A673 (cell line): Measurements from ENCODE around the gene E2F3. TPM values are rescaled to one million over a fixed set of nuclear protein-coding genes. Genes with fewer than 3 reads are reported as not detected.
A peak's percentile ranks its signal among the peaks of the same experiment; 100 is the strongest.

ENCODE experiments used
- BruUV-seq: library from RNA; stranded (reverse); fragments of 400-500 nt; replicated peaks from 2 replicates; lab custom pipeline; 2021; lab: Mats Ljungman, UMichigan
- CTCF ChIA-PET: fragments of 300-600 bp; sonication (Branson Sonifier 250); formaldehyde crosslinking; loops from one replicate; lab custom pipeline; 2022; ENCODE audit warnings: antibody characterized with exemption; lab: Charles Lee
- POLR2A ChIA-PET: fragments of 300-600 bp; sonication (Branson Sonifier 250); formaldehyde crosslinking; loops from one replicate; lab custom pipeline; 2022; ENCODE audit warnings: antibody characterized with exemption; ENCODE audit not compliant: low non-redundant PET; lab: Charles Lee
- DNase-seq: peaks from one replicate; pipeline ENCODE4 v3.0.0-alpha.2; 2015; ENCODE audit warnings: low spot score
- H3K27ac ChIP-seq: fragments of 200-600 bp; sonication (generic); 2 replicates; pipeline ENCODE4 v1.5.1; 2016; ENCODE audit warnings: mixed run types, low read depth, mild to moderate bottlenecking, mixed read lengths, antibody characterized with exemption, low read length; ENCODE audit not compliant: poor library complexity, severe bottlenecking
- H3K27me3 ChIP-seq: fragments of 200-600 bp; sonication (generic); replicated peaks from 2 replicates; pipeline ENCODE4 v1.6.1; 2017; ENCODE audit warnings: mixed run types, low read depth, mild to moderate bottlenecking, mixed read lengths, antibody characterized with exemption, low read length; ENCODE audit not compliant: insufficient read depth, poor library complexity
- H3K36me3 ChIP-seq: fragments of 200-600 bp; sonication (generic); 2 replicates; pipeline ENCODE4 v1.6.1; 2016; ENCODE audit warnings: mixed run types, mild to moderate bottlenecking, mixed read lengths, antibody characterized with exemption, low read length; ENCODE audit not compliant: insufficient read depth, poor library complexity, severe bottlenecking
- H3K4me1 ChIP-seq: fragments of 200-600 bp; sonication (generic); 2 replicates; pipeline ENCODE4 v1.6.1; 2017; ENCODE audit warnings: mixed run types, mild to moderate bottlenecking, mixed read lengths, antibody characterized with exemption, low read length; ENCODE audit not compliant: insufficient read depth, poor library complexity, severe bottlenecking
- H3K4me3 ChIP-seq: fragments of 200-600 bp; sonication (generic); 2 replicates; pipeline ENCODE4 v1.5.1; 2016; ENCODE audit warnings: low read depth, mixed run types, mild to moderate bottlenecking, mixed read lengths, low read length; ENCODE audit not compliant: poor library complexity, severe bottlenecking
- H3K9me3 ChIP-seq: fragments of 200-600 bp; sonication (generic); 2 replicates; pipeline ENCODE4 v1.6.1; 2016; ENCODE audit warnings: mixed run types, low read depth, mild to moderate bottlenecking, mixed read lengths, antibody characterized with exemption, low read length; ENCODE audit not compliant: poor library complexity, severe bottlenecking
- EZH2 ChIP-seq: fragments of 200-600 bp; sonication (generic); IDR thresholded peaks from 2 replicates; pipeline ENCODE4 v1.6.1; 2017; ENCODE audit warnings: borderline replicate concordance, low read depth, mild to moderate bottlenecking, mixed read lengths, antibody characterized with exemption, low read length; ENCODE audit not compliant: poor library complexity, severe bottlenecking
- intact Hi-C: fragments of 100-400 bp; cut with micrococcal nuclease; formaldehyde crosslinking; loops from one replicate; pipeline ENCODE4 v1.10.0; 2022; ENCODE audit not compliant: unreplicated experiment
- total RNA-seq: library from RNA; stranded (reverse); gene quantifications from 2 replicates; pipeline ENCODE4 v1.2.3, GENCODE V29; 2021
- TF ChIP-seq, protein P1 (sequence below): fragments of 300-800, 200-600 bp; sonication (generic); conservative IDR thresholded peaks from 2 replicates; pipeline ENCODE4 v1.5.1; 2017; ENCODE audit warnings: low read depth, mild to moderate bottlenecking, antibody characterized with exemption, low read length, moderate library complexity, mixed read lengths

E2F3 gene
- total RNA-seq, 1 experiment from 2014 or later = 42.4 TPM

DNA sequence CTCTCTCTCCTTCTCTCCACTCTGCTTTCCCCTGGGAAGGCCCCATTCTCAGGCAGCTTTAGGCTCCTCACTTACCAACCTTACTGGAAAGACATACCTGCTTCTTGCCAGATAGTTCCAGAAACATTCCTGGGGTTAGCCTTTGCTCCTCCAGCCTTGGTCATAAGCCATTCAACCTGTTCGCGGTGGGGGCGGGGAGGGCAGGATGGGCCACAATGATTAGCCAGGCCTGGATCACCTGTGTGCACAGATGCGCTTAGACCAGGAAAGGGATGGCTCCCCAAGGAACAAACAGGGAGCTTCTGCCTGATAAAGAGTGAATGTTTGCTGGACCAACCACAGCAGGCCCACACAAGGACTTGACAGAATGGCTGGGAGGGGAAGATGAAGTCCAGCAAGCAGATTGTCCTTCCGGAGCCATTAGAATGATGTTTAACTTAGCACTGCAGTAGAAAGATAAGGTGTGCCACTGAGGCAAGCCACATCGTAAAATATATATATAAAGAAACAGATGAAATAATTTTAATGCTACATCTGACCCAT lies 74.9 kb downstream of the E2F3 start:
- intact Hi-C loops = no loop called here
- Histone ChIP-seq H3K27ac (no peak overlapping the region), H3K9me3 (no peaks in the 10 kb centered on the region), H3K27me3 (no peaks in the 10 kb centered on the region), H3K4me1 (peaks cover 5% of the 10 kb centered on the region), H3K4me3 (no peak overlapping the region), H3K36me3 (peaks cover 6% of the 10 kb centered on the region)
- DNase-seq = no peak
- no TSS peak for BruUV-seq
- TF ChIP-seq, protein P1, sequence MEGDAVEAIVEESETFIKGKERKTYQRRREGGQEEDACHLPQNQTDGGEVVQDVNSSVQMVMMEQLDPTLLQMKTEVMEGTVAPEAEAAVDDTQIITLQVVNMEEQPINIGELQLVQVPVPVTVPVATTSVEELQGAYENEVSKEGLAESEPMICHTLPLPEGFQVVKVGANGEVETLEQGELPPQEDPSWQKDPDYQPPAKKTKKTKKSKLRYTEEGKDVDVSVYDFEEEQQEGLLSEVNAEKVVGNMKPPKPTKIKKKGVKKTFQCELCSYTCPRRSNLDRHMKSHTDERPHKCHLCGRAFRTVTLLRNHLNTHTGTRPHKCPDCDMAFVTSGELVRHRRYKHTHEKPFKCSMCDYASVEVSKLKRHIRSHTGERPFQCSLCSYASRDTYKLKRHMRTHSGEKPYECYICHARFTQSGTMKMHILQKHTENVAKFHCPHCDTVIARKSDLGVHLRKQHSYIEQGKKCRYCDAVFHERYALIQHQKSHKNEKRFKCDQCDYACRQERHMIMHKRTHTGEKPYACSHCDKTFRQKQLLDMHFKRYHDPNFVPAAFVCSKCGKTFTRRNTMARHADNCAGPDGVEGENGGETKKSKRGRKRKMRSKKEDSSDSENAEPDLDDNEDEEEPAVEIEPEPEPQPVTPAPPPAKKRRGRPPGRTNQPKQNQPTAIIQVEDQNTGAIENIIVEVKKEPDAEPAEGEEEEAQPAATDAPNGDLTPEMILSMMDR = no peak
- no peak for TF ChIP-seq EZH2
- POLR2A ChIA-PET = no interaction called here
- CTCF ChIA-PET = no interaction called here

- ChIA-PET CTCF (no interaction called here), POLR2A (no interaction called here)
- TF ChIP-seq, protein P1 = no peak
- TF ChIP-seq EZH2 = no peak
- H3K4me1 ChIP-seq = peaks cover 7% of the 10 kb centered on the region
- H3K27ac ChIP-seq = no peak overlapping the region
- intact Hi-C loops = no loop called here
- BruUV-seq = no TSS peak
- peaks cover 7% of the 10 kb centered on the region for H3K36me3 ChIP-seq
- DNase-seq = no peak
- no peaks in the 10 kb centered on the region for H3K9me3 ChIP-seq
- no peaks in the 10 kb centered on the region for H3K27me3 ChIP-seq
- no peak overlapping the region for H3K4me3 ChIP-seq
Observed at GRCh38 chr6:20477485-20477884, 75.8 kb downstream of the E2F3 start.

- intact Hi-C loops = no loop called here
- Histone ChIP-seq H3K36me3 (peaks cover 7% of the 10 kb centered on the region), H3K4me1 (peaks cover 19% of the 10 kb centered on the region), H3K27ac (no peak overlapping the region), H3K4me3 (no peak overlapping the region), H3K27me3 (no peaks in the 10 kb centered on the region), H3K9me3 (no peaks in the 10 kb centered on the region)
- ChIA-PET CTCF (no interaction called here), POLR2A (no interaction called here)
- peak; percentile 10 for DNase-seq
- BruUV-seq = no TSS peak
- TF ChIP-seq, protein P1 = no peak
- no peak for TF ChIP-seq EZH2
Observed at GRCh38 chr6:20479060-20479459, 77.4 kb downstream of the E2F3 start.
